Hepatocyte (in vitro differentiated cells): ENCODE measurements around the gene SIRPG. TPM values are rescaled to one million over a fixed set of nuclear protein-coding genes. Genes with fewer than 3 reads are reported as not detected.

ENCODE experiments used
- DNase-seq: peaks from one replicate; pipeline ENCODE4 v3.0.0-alpha.2; 2016; ENCODE audit warnings: low spot score
- H2AFZ ChIP-seq: fragments of 200-600 bp; sonication (generic); 2 replicates; pipeline ENCODE4 v1.6.0; 2016; ENCODE audit warnings: antibody characterized with exemption, mild to moderate bottlenecking
- H3K27ac ChIP-seq: fragments of 200-600 bp; sonication (generic); 2 replicates; pipeline ENCODE4 v1.5.1; 2016; ENCODE audit warnings: mild to moderate bottlenecking
- H3K27me3 ChIP-seq: fragments of 200-600 bp; sonication (generic); 2 replicates; pipeline ENCODE4 v1.6.1; 2016
- H3K36me3 ChIP-seq: fragments of 200-600 bp; sonication (generic); replicated peaks from 2 replicates; pipeline ENCODE4 v1.5.1; 2016; ENCODE audit warnings: low read depth; ENCODE audit not compliant: insufficient read depth
- H3K4me1 ChIP-seq: fragments of 200-600 bp; sonication (generic); 2 replicates; pipeline ENCODE4 v1.5.1; 2016; ENCODE audit warnings: mild to moderate bottlenecking, moderate library complexity; ENCODE audit not compliant: insufficient read depth
- H3K4me2 ChIP-seq: fragments of 200-600 bp; sonication (generic); 2 replicates; pipeline ENCODE4 v1.6.0; 2016
- H3K4me3 ChIP-seq: fragments of 200-600 bp; sonication (generic); 2 replicates; pipeline ENCODE4 v1.5.1; 2016; ENCODE audit warnings: mild to moderate bottlenecking
- H3K79me2 ChIP-seq: fragments of 200-600 bp; sonication (generic); 2 replicates; pipeline ENCODE4 v1.6.0; 2017; ENCODE audit warnings: mild to moderate bottlenecking
- H3K9me2 ChIP-seq: fragments of 200-600 bp; sonication (generic); replicated peaks from 2 replicates; pipeline ENCODE4 v1.6.0; 2017; ENCODE audit warnings: mild to moderate bottlenecking; ENCODE audit not compliant: insufficient read depth
- H3K9me3 ChIP-seq: fragments of 200-600 bp; sonication (generic); 2 replicates; pipeline ENCODE4 v1.5.1; 2016; ENCODE audit warnings: low read depth, mild to moderate bottlenecking
- H4K20me1 ChIP-seq: fragments of 200-600 bp; sonication (generic); 2 replicates; pipeline ENCODE4 v1.6.0; 2016; ENCODE audit warnings: mild to moderate bottlenecking; ENCODE audit not compliant: insufficient read depth, poor library complexity, severe bottlenecking
- CTCF ChIP-seq: fragments of 200-600 bp; sonication (generic); IDR thresholded peaks from 2 replicates; pipeline ENCODE4 v1.5.1; 2016; ENCODE audit warnings: antibody characterized with exemption, mild to moderate bottlenecking; ENCODE audit not compliant: poor library complexity
- EZH2 ChIP-seq: fragments of 200-600 bp; sonication (generic); IDR thresholded peaks from 2 replicates; pipeline ENCODE4 v1.6.1; 2016; ENCODE audit warnings: antibody characterized with exemption, mild to moderate bottlenecking, borderline replicate concordance
- EZH2phosphoT487 ChIP-seq: fragments of 200-600 bp; sonication (generic); IDR thresholded peaks from one replicate; pipeline ENCODE4 v1.6.1; 2018; ENCODE audit warnings: antibody characterized with exemption, mild to moderate bottlenecking, low read depth, moderate library complexity; ENCODE audit not compliant: unreplicated experiment, severe bottlenecking
- WGBS: methylation state at CpG from one replicate; pipeline ENCODE4 v1.1.6; 2016; ENCODE audit warnings: low lambda C conversion rate; ENCODE audit errors: missing lambda C conversion rate; 5-methylcytosine and 5-hydroxymethylcytosine counted together
- polyA plus RNA-seq: library from polyadenylated mRNA; unstranded; fragments of >200 nt; fragmentation: Nextera tagmentation; extraction: Ambion mirVana; gene quantifications from 2 replicates; pipeline ENCODE4 v1.2.1, GENCODE V29; 2016
- total RNA-seq: library from RNA; depleted of rRNA; stranded (reverse); fragments of >200 nt; gene quantifications from 2 replicates; pipeline ENCODE4 v1.2.3, GENCODE V29; 2014

The SIRPG gene
- total and polyA plus RNA-seq, 2 experiments from 2014 or later = not detected

GRCh38 chr20:1694672-1695071 is 37.1 kb upstream of the SIRPG start:
- H3K4me1 ChIP-seq = no peaks in the 10 kb centered on the region
- H4K20me1 ChIP-seq = no peaks in the 10 kb centered on the region
- no peak overlapping the region for H3K4me3 ChIP-seq
- H3K27me3 ChIP-seq = peaks cover 9% of the 10 kb centered on the region
- no peaks in the 10 kb centered on the region for H3K79me2 ChIP-seq
- H3K4me2 ChIP-seq = no peak overlapping the region
- DNase-seq = no peak
- H3K9me3 ChIP-seq = no peaks in the 10 kb centered on the region
- no peak overlapping the region for H3K27ac ChIP-seq
- H3K36me3 ChIP-seq = no peaks in the 10 kb centered on the region
- H3K9me2 ChIP-seq = no peaks in the 10 kb centered on the region
- TF ChIP-seq CTCF = no peak
- no peak for TF ChIP-seq EZH2
- no peak for TF ChIP-seq EZH2phosphoT487
- H2AFZ ChIP-seq = no peak overlapping the region
- WGBS = 79% methylated on average over 3 of the region's 3 CpGs

GRCh38 chr20:1693427-1693826 is 35.8 kb upstream of the SIRPG start:
- H3K9me2 ChIP-seq = no peaks in the 10 kb centered on the region
- H2AFZ ChIP-seq = no peak overlapping the region
- peaks cover 7% of the 10 kb centered on the region for H3K27me3 ChIP-seq
- no peaks in the 10 kb centered on the region for H4K20me1 ChIP-seq
- H3K9me3 ChIP-seq = no peaks in the 10 kb centered on the region
- no peak overlapping the region for H3K4me2 ChIP-seq
- H3K79me2 ChIP-seq = no peaks in the 10 kb centered on the region
- TF ChIP-seq EZH2phosphoT487 = no peak
- no peak for TF ChIP-seq EZH2
- no peak for TF ChIP-seq CTCF
- DNase-seq = no peak
- no peak overlapping the region for H3K4me3 ChIP-seq
- H3K36me3 ChIP-seq = no peaks in the 10 kb centered on the region
- H3K4me1 ChIP-seq = no peaks in the 10 kb centered on the region
- no peak overlapping the region for H3K27ac ChIP-seq
- 50% methylated on average over 1 of the region's 1 CpG for WGBS

GRCh38 chr20:1689721-1690120 is 32.1 kb upstream of the SIRPG start:
- Histone ChIP-seq H3K4me1 (no peaks in the 10 kb centered on the region), H3K9me2 (no peaks in the 10 kb centered on the region), H3K27ac (no peak overlapping the region), H3K27me3 (peaks cover 11% of the 10 kb centered on the region), H4K20me1 (no peaks in the 10 kb centered on the region), H3K4me2 (no peak overlapping the region), H3K79me2 (no peaks in the 10 kb centered on the region), H3K9me3 (no peaks in the 10 kb centered on the region), H3K4me3 (no peak overlapping the region), H2AFZ (no peak overlapping the region), H3K36me3 (no peaks in the 10 kb centered on the region)
- no peak for TF ChIP-seq EZH2
- no peak for TF ChIP-seq CTCF
- TF ChIP-seq EZH2phosphoT487 = no peak
- WGBS = 80% methylated on average over 3 of the region's 3 CpGs
- DNase-seq = no peak
